ENCODE data around the gene CLCF1. TPM values are rescaled to one million over a fixed set of nuclear protein-coding genes. Genes with fewer than 3 reads are reported as not detected.

The CLCF1 gene
- total RNA-seq, 1 donor from 2014 or later: 1.4 TPM

DNA sequence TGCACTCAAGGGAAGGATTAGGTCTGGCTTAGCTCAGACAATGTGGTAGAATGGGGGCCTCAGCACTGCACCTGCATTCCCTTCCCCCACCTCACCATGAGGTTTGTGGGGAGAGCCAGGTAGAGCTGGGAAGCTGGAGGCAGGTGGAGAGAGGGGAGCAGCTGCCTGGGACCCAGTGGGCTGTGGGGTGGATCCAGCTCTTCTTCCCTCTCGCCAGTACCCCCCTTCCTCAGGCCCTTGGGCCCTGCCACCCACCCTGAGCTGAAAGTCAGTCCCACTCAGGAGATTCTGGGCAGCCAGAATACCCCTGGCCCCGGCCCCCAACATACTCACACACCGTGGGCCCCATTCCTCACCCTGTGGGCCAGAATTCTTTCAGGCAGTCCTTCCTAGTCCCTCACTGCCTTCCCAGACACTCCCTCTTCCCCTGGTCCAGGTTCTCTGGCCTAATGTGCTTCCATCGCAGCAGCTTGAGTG is 17.0 kb downstream of the CLCF1 start:
- no peak for DNase-seq (ENCODE audit: low spot score)

DNA sequence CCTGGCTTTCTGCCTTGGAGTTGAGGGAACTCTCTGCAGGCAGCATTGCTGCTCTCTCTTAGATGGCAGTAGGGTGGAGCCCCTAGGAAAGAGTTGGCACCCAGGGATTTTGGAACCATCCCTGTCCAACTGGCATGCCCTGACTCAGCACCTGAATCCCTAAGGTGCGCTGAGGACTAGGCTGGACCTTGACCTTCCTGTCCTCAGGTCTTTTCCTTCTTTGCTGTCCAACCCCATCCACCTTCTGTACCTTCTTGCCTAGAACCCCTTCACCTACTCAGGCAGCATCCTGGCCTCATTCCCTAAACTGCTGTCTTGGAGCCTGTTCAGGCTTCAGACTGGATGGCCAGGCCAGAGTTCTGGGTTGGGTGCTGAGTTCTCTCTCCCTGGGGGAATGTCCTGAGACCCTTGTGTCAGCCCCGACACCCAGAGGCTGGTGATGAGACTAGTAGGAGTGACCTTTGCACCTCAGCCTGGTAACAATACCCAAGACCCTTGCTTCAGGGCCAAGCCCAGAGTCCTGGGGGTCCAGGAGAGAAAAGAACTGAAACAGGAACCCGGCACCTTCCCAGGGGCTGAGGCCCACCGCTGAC is 17.5 kb downstream of the CLCF1 start:
- DNase-seq (ENCODE audit: low spot score): no peak

DNA sequence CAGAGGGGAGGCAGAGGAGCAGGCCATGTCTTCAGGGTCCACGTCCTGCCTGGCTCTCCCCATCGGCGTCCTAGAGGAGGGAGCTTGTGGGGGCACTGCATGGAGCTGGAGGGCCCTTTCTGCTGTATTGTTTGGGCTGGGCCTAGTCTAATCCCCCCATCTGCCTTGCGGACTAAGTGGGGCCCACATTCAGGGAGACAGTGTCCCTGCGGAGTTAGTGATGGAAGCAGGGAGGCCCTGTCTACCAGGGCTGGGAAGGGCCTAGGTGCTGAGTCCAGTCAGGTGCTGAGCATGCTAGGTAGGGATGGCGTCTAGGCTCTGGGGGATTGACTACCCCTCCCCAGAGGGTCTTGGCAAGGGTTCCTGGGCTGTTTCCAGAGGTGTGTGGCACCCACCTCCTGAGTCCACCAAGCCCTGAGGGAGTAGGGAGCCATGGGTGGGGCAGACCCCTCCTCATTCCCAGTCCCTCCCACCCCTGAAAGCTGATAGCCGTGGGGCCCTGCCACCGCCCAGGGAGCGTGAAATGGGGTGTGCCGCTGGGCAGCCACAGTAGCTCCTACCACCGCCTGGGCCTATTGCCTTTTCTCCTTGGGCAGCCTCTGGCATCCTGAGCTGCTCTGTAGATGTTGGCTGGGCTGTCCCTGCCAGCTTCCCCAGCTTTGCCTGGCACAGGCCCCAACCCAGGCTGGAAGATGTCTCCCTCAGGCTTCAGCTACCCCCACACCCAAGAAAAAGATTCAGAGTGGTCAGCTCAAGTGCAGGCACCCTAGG is 18.2 kb downstream of the CLCF1 start:
- DNase-seq (ENCODE audit: low spot score): no peak

DNA sequence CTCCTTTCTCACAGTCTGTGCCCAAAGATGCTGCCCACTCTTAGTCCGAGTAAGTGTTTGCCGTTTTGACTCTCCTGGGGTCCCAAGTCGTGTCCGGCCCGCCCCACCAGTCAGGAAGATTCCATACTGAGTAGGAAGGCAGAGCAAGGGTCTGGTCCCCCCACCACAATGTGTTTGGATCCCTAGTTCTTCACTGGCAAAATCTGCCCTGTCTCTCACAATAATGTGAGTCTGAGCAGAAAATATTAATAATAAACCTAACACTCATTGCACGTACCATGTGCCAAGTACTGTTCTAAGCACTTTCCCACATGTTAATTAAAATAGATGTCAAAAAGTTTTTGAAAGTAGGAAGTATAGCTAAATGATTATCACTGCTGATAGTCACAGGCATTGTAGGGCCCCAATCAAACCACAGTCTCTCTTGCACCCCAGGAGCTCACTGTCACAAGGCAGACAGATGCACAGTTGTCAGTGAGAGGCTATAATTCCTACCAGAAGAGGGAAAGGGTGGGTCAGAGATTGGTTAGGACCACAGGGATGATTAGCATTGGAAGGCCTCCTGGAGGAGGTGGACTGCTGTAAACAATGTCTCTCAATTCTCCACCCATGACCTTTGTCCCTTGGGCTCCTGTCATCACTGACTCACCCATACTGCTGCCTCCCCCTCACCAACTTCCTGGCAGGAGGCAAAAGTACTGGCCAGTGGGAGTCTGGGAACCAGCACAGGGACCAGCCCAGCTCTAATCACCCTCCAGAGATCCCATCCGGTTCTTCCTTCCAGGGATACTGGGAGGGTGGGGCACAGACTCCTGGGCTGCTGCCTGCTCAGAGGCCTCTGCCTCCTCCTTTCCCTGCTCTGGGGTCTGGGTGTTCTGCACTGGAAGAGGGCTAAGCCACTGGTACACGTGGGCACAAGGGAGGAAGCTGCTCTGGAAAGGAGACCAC is 19.0 kb downstream of the CLCF1 start:
- DNase-seq (ENCODE audit: low spot score): peak; percentile 68

DNA sequence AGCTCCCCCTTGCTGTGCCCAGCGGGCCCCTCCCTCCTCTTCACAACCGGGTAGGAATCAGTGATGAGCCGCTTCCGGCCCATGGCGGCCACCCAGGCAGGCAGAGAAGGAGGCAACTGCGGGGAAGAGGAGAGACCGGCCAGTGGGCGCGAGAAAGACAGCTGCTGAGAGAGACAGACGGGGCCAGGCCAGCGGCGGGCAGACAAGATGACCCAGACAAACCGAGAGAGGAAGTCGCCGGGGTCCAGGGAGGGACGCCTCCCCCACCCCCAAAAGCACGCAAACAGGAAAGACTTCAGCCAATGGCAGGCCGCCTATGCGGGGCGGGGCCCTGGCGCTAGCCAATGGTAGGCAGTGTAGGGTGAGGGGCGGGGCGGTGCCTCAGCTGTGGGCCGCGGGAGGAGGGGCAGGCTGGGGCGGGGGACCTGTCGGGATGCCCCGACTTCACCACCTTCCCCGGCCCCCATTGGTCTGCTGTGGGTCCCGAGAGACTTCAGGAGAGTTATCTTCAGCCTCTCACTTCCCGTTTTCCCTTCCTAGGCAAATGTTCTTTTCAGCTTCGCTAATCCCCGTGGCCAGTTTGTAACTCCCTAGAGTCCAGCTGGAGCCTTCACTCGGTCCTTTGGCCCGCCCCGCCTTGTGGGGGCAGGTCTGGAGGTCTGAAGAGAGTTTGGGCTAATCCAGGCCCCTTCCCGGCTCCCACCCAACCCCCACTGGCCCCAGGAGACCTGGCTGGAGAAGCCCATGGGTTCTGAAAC is 19.9 kb downstream of the CLCF1 start, which contains the start of gene POLD4:
Gene POLD4, minus strand, starts transcription at position 230 of the 758 bp plus-strand sequence. Its CDS starts 147 bp downstream, at position 83.
- peak; percentile 99 for DNase-seq (ENCODE audit: low spot score)

DNA sequence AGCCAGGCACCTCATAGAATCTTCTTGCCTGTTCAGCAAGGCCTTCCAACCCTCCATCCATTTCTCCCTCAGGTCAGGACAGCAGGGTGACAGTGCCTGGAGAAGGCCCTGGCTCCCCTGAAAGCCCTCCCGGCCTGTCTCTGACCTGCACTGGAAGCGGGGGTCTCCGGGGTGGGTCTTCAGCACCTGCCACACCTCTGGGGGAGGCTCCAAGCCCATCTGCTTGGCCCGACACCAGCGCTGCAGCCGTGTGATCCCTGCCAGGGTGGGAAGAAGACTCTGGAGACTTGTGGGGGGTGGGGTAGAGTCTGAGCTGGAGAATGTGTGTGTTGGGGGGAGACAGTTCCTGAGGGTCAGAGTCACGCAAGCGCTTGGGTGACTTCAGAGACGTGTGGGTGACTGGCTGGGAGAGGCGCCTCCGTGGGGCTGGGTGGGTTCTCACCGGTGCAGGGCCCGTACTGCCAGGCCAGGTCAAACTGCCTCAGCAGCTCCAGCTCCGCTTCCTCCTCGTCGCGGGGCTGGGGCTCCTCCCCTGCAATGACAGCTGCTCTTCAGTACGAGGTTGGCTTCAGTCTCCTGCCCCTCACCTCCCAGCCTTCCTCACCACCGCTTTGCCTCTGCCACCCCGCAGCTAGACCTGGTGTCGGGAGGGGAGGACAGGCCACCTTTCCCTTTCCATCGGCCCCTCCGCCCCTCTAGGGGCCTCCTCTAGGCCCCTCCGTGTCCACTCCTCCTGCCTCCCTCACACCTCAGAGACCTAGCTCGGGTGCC is 20.7 kb downstream of the CLCF1 start:
- peak; percentile 65 for DNase-seq (ENCODE audit: low spot score)

DNA sequence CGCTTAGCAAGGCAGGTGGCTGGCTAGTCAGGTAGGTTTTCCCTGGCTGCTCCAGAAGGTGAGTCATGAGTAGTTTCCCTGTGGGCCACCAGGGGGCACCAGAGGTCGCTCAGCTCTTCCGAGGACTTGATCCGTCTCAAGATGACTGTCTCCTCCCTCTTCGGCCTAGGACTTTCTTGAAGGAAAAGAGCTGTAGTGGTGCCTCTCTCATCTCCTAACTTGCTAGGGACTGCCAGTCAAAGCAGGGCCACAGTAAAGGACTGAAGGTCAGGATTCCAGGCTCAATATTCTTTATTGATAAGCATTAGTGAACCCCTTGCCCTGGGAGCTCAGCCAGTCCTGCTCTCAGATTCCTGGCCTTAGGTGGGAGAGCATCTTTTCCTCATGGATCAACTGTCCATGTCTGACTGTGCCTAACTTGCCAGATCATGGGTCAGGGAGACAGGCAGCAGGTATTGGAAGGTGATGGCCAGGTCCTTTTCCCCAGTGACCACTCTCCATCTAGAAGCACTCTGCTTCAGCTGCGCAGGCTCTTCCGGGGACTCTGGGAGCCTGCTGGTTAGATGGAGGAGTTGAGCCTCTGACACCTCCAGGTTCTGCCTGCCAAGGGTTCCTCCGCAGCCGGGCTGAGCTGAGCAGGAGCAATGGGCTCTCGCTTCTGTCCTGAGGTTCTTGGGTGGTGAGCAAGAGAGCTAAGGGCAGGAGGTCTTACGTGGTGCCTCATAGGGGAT is 22.0 kb downstream of the CLCF1 start:
- peak; percentile 76 for DNase-seq (ENCODE audit: low spot score)

DNA sequence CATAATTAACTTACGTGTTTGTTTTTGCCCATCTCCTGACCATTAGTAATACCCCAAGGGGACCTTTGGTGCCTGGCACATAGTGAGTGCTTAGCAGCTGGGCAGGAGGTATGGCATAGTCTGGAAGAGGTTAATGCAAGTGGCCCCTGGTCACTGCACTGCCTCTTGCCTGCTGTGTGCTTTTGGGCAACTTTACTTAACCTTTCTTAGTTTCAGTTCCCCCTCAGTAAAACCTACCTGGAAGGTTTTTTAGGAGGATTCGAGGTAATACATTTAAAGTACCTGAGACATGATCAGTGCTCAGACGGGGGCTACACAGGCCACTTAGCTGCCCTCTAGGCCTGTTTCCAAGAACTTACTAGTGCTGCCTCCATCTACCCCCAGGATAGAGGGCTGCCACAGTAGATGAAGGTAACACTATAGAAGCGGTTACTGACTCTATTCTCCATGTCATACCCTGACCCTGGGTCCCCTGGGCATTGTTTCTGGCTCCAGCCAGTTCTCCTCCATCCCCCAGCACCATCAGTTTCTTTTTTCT is 23.4 kb downstream of the CLCF1 start:
- DNase-seq (ENCODE audit: low spot score): no peak

DNA sequence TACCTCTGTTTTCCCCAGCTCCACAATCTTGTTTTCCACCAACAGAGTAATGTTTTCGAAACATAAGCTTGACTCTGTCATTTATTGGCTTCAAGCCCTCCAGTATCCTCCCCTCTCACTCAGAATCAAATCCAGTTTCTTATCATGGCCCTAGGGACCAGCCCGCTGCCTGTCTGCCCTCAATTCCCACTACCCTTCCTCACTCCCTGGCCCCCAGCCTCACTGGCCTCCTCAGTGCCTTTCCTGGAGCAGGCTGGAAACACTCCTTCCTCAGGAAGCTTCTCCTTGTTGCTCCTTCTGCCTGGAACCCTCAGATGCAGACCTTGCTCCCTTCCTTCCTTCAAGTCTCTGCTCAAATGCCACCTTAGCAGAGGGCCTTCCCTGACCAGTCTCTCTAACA is 23.9 kb downstream of the CLCF1 start:
- no peak for DNase-seq (ENCODE audit: low spot score)

DNA sequence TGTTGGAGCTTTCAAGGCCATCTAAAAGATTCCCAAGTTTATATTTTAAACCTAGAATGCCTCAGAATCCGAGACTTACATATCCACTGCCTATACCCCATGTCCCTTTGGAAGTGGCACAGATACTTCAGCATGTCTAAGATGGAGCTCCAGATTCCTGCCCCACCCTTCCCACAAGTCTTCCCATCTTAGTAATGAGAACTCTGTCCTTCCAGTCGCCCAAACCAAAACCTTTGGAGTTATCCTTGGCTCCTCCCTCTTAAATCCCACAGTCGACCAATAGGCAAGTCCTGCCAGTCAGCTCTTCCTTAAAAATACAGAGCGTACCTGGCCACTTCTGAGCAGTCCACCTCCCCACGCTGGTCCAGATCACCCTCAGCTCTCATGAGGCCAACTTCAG is 24.4 kb downstream of the CLCF1 start:
- no peak for DNase-seq (ENCODE audit: low spot score)

DNA sequence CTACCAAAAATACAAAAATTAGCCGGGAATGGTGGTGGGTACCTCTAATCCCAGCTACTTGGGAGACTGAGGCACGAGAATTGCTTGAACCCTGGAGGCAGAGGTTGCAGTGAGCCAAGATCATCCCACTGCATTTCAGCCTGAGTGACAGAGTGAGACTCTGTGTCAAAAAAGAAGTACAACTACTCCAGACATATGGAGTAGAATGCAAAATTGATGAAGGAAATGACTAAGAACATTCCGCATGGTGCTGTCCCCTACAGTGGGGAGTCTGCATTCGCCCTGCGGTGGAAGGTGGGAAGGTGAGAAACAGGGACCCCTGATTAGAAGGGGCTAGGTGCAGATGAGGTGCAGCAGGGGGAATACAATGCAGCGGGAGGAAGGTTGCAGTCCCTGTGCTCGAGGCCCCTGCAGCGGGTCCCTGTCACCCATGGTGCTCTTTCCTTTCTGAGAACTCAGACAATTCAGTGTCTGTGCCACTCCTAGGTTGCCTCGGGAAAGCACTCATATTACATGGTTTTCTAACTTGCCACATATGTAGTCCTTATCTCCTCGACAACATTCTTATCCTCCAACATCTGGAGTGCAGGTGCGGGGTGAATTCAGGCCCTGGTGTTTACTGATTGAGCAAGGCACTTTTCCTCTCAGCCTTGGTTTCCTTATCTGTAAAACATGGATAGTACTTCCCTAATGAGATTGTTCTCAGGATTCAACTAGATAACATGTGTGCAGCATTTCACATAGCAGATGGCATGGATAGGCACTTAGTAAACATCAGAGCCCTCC is 25.2 kb downstream of the CLCF1 start:
- no peak for DNase-seq (ENCODE audit: low spot score)

DNA sequence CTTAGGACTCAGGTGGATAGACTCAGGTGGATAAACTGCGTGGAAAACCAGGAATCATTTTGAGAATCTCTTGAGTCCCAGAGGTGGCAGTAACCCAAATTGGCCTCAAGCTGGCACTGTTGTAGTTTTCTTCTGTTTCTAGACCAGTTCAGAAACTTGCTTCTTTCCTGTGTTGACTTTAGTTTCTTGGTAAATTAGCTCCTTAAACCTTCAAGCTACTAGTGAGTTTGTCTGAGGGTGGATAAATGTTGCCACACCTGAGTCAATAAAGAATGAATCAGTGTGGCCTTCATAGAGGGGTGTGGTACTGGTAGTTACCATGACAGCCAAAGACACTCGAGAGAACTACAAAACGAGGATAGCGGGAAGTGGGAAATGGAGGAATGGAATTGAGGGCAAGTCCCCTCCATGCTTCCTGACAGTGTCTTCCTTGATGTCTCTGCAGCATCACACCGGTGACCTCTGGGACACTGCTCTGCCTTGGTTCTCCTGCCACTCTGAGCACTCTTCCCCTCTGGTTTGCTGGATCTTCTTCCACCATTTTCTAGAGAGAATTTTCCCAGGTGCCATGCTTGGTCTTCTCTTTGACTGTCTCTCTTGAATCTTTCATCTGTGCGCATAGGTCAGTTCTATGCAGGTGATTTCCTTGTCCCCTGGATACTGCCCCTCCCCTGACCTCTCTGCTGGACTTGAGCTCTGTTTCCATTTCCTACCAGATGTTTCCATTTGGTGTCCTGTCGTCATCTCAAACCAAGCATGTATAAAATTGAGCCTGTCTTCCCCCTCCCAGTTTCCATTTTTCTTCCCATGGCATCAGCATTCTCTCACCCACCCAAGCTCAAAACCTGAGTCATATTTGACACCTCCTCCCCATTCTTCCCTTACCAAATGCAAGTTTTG is 27.2 kb downstream of the CLCF1 start:
- no peak for DNase-seq (ENCODE audit: low spot score)

DNA sequence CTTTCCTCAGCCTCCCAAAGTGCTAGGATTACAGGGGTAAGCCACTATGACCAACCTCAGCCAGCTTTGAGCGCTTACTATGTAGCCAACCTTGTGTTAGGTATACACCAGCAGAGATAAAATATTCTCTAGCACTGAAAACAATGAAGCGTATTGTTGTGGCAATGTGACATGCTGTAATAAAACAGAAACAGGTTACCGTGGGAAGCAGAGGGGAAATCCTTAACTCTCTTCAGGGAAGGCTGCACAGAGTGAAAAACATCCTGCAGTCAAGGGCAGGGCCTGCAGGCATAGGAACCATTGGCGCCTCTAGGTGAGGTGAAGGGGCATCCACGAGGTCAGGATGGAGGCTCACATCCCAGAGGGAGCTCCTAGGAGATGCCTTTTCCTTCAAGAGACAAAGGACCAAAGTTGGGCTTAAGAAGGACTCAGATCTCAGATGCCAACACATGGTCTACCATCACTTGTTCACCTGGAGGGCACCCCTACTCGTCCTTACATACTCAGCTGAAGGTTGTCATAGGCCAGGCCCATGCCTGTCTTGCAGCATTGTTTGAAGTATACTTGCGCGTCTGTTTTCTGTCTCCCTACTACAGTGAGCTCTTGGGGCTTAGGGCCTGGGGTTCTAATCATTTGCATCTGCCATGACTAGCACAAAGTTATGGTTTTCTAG is 28.0 kb downstream of the CLCF1 start:
- no peak for DNase-seq (ENCODE audit: low spot score)

DNA sequence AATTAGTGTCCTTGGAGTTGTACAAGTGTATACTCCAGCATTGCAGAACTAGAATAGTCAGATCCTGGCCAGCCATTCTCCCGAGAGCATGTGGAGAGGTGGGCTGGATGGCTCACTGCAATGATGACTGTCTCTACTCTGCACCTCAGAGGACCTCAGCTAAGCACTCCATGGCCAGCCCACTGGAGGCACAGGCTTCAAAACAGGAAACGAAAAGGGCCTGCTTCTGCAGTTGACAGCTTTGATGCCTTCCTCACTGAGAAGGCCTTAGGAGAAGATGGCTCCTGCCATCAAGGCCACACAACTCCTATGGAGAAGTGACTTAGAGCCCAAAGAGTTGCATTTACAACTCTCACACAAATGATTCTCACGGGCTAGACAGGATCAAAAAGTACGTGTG is 29.1 kb downstream of the CLCF1 start:
- DNase-seq (ENCODE audit: low spot score): no peak

DNA sequence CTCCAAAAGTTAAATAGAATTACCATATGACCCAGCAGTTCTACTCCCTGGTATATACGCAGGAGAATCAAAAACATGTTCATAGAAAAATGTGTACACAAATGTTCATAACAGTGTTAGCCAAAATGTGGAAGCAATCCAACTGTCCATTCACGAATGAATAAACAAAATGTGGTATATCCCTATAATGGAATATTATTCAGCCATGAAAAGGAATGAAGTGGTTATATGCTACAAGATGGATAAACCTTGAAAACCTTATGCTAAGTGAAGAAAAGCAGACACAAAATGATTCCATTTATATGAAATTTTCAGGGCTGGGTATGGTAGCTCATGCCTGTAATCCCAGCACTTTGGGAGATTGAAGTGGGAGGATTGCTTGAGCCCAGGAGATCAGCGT is 36.1 kb downstream of the CLCF1 start:
- no peak for DNase-seq (ENCODE audit: low spot score)

DNA sequence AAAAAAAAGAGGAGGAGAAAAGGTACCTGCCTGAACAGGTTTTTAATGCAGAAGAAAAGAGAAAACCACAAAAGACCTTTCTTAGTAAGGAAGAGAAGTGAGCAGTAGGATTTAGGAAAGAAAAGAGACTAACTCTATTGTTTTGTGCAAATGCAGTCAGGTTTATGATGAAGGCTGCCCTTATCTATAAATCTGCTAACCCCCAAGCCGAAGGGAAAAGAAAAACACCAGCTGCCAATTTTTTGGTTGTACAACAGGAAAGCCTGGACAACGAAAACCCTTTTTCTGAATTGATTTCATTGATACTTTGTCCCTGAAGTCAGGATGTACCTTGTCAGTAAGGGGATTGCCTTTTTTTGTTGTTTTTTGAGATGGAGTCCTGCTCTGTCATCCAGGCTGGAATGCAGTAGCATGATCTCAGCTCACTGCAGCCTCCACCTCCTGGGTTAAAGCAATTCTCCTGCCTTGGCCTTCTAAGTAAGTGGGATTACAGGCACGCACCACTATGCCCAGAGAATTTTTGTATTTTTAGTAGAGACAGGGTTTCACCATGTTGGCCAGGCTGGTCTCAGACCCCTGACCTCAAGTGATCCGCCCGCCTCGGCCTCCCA is 41.2 kb downstream of the CLCF1 start:
- no peak for DNase-seq (ENCODE audit: low spot score)

DNA sequence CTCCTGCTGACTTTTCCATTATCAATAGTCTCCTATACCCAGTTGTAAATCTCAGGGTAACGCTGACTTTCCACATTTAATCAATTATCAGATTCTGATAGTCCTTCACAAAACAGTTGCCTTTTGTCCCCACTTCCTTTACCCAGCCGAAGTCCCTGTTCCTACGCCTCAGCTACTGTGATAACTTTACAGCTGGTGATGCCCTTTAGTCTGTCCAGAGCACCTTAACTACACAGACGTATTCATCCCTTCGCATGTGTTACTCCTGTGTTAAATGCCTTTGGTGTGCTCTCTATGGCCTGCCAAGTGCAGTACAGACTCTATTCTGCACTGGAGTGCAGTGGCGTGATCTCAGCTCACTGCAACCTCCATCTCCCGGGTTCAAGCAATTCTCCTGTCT is 49.9 kb downstream of the CLCF1 start:
- no peak for DNase-seq (ENCODE audit: low spot score)
